GM19395 (cell line): ENCODE results near the gene BCL10.
"Not testable (repeated sequence)": the region's sequence is repeated elsewhere in the genome, so short reads cannot be mapped to it uniquely, and the experiment has no call there.

ENCODE experiments used
- ATAC-seq: cut with Tn5 transposase; IDR thresholded peaks from one replicate; pipeline ENCODE4 v1.9.1; 2021; ENCODE audit warnings: mild to moderate bottlenecking, moderate library complexity; ENCODE audit not compliant: unreplicated experiment

Gene BCL10

GRCh38 chr1:85268801-85269585 is 7.4 kb downstream of the BCL10 start:
- no peak for ATAC-seq

GRCh38 chr1:85267313-85267712 is 9.1 kb downstream of the BCL10 start:
- no peak for ATAC-seq

GRCh38 chr1:85264150-85264549 is 12.3 kb downstream of the BCL10 start:
- no peak for ATAC-seq

GRCh38 chr1:85262985-85263384 is 13.4 kb downstream of the BCL10 start:
- ATAC-seq = no peak

GRCh38 chr1:85259912-85260274 is 16.5 kb downstream of the BCL10 start:
- no peak for ATAC-seq

GRCh38 chr1:85259118-85259911 is 17.1 kb downstream of the BCL10 start, which contains the start of gene C1orf52:
Gene C1orf52, minus strand, starts transcription at chr1:85259662. Its CDS starts 29 bp downstream, at chr1:85259633.
- ATAC-seq = peak; percentile 96

GRCh38 chr1:85258536-85259117 is 17.8 kb downstream of the BCL10 start:
- ATAC-seq = no peak

GRCh38 chr1:85249042-85249441 is 27.4 kb downstream of the BCL10 start:
- ATAC-seq = not testable (repeated sequence)

GRCh38 chr1:85245891-85246290 is 30.5 kb downstream of the BCL10 start:
- no peak for ATAC-seq

- ATAC-seq = no peak
Observed at GRCh38 chr1:85245456-85245855, 31.0 kb downstream of the BCL10 start.

- no peak for ATAC-seq
Observed at GRCh38 chr1:85244271-85245061, 32.0 kb downstream of the BCL10 start.

- ATAC-seq = no peak
Observed at GRCh38 chr1:85243372-85243771, 33.1 kb downstream of the BCL10 start.

GRCh38 chr1:85240643-85241042 is 35.8 kb downstream of the BCL10 start:
- no peak for ATAC-seq

- no peak for ATAC-seq
Observed at GRCh38 chr1:85240174-85240601, 36.2 kb downstream of the BCL10 start.

GRCh38 chr1:85237613-85238012 is 38.8 kb downstream of the BCL10 start:
- no peak for ATAC-seq

- no peak for ATAC-seq
Observed at GRCh38 chr1:85230305-85230977, 46.0 kb downstream of the BCL10 start.

GRCh38 chr1:85229574-85230097 is 46.8 kb downstream of the BCL10 start:
- ATAC-seq = no peak

- ATAC-seq = no peak
Observed at GRCh38 chr1:85228972-85229371, 47.5 kb downstream of the BCL10 start.

- ATAC-seq = no peak
Observed at GRCh38 chr1:85225624-85226380, 50.6 kb downstream of the BCL10 start.
